Airway epithelial cell (primary cell): ENCODE results near the gene PGPEP1. TPM values are rescaled to one million over a fixed set of nuclear protein-coding genes. Genes with fewer than 3 reads are reported as not detected.

Source experiments
- total RNA-seq: library from RNA; depleted of rRNA; stranded (reverse); fragments of >200 nt; gene quantifications from 2 replicates; pipeline ENCODE4 v1.2.3, GENCODE V29; 2015

The PGPEP1 gene, protein sequence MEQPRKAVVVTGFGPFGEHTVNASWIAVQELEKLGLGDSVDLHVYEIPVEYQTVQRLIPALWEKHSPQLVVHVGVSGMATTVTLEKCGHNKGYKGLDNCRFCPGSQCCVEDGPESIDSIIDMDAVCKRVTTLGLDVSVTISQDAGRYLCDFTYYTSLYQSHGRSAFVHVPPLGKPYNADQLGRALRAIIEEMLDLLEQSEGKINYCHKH
- 1.3 and 3.0 TPM in 2 replicates for total RNA-seq

DNA sequence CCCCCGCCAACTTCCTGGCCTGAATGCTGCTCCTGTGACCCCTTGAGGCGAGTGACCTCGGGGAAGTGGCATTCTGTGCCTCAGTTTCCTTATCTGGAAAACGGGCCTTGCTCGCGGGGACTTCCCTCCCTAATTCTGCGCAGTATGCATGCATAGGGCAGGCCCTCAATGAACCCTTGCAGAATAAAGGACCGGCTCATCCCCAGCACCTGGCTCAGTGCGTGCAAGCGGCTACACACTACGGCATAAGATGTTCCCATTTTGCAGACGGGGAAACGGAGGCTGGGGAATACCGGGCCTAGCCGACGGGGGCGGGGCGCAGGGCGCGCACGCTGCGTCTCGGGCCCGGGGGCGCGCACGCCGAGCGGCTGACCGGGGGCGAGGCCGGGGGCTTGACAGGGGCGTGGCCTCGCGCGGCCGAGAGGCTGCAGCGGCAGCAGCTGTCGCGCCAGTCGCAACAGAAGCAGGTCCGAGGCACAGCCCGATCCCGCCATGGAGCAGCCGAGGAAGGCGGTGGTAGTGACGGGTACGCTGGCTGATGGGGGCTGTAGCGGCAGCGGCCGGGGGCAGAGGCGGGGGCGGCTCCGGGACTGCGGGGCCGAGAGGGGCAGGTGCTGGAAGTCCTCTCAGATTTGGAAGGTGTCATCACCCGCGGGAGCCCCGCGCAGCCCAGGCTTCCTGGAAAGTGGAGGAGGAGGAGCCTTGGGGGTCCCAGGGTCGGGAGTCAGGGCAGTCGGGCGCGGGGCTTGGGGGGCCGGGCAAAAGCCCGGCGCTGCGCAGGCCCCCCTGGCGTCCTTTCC is at the start of gene PGPEP1:
TSS of gene PGPEP1 (plus strand) at position 409 of the 800 bp plus-strand sequence. CDS start at position 493, 84 bp downstream.

DNA sequence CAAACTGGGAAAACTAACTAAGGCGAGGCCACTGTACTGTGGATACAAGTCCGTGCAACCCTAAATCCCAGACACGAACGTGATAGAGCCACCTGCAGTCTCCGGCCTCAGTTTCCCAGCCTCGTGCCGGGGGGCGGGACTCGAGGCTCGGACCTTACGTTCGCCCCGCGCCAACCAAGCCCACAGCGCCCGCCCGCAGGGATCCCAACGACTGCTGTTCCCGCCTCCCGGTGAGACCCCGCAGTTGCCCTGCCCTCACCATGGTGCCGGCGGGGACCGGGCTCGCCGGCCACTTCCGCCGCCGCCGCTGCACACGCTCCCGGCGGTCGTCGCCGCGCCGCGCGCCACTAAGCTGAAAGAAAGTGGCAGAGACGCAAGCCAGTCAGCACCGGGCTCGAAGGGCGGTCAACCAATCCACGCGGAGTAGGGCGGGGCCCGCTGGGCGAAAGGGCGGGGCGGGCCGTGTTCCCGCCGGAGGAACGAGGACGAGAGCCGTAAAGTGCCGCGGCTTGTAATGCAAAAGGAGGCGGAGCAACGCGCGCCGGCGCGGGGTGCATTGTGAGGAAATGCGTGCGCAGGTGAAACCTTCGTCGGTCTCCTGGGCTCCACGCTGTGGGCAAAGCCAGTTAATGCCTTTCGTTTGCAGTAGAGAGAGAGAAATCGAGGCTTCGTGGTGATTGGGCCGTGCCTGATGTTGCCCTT is 17.5 kb upstream of the PGPEP1 start, which contains the start of gene LSM4:
TSS of gene LSM4 (minus strand) at position 318 of the 702 bp plus-strand sequence. CDS start at position 262, 56 bp downstream.

DNA sequence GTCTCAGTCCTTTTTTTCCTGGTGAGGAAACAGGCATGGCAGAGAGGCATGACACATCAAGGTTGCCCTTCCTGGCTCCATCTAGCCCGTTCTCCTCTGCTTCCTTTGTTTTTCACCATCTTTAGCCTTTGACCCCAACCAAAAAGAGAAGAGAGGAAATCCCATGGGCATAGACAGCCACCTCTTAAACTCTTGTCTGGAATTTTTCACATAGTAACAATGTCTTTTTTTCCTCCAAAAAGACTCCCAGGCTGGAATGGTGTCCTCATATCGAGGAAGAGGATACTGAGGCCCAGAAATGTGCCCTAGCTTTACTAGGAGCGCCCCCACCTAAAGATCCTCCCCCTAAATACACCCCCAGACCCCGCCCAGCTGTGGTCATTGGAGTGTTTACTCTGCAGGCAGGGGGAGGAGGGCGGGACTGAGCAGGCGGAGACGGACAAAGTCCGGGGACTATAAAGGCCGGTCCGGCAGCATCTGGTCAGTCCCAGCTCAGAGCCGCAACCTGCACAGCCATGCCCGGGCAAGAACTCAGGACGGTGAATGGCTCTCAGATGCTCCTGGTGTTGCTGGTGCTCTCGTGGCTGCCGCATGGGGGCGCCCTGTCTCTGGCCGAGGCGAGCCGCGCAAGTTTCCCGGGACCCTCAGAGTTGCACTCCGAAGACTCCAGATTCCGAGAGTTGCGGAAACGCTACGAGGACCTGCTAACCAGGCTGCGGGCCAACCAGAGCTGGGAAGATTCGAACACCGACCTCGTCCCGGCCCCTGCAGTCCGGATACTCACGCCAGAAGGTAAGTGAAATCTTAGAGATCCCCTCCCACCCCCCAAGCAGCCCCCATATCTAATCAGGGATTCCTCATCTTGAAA is 45.5 kb downstream of the PGPEP1 start, which contains the start of gene GDF15:
TSS of gene GDF15 (plus strand) at position 484 of the 868 bp plus-strand sequence. CDS start at position 516, 32 bp downstream.

DNA sequence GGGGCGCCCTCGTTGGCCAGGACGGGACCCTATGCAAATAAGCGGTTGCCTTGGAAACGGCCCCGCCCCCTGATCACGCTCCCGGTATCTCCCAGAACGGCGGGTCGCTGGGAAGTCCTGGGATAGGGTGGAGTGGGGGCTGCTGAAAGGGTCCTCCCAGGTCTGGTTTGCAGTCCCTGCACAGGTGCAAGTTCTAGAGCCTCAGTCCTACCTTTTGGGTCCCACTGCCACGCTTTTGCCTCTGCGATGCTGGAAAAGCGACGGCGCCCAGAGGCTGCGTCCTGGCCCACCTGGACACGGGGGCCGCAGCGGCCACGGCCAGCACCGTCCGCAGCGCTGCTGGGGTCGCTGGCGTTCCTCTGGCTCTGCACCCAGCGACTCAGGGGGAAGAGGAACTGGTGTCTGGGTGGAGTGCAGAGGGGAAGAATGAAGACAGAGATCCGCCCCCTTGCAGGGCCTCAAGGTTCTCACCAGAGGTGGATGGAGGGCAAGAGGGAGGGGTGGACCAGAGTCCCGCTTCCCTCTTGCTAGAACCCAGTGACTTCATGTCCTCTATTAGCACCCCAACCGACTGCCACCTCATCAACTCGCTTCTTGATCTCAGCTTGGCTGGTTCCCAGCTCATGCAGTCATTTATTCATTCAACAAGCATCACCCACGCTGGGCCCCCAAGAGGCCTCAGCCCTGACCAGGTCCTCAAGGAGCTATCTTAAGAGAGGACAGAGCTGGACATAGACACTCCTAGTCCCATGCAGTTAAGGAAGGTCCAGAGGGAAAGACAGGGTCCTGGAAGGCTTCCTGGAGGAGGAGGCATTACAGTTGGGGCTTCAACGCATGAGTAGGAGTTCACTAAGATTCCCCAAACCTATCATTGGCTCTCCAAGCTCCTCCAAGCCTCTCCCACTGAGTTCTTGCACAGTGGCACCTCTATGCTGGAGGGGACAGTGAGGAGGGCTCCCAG is 57.1 kb downstream of the PGPEP1 start, which contains the start of gene LRRC25:
TSS of gene LRRC25 (minus strand) at position 381 of the 961 bp plus-strand sequence. CDS start 659 bp downstream, outside the sequence.

DNA sequence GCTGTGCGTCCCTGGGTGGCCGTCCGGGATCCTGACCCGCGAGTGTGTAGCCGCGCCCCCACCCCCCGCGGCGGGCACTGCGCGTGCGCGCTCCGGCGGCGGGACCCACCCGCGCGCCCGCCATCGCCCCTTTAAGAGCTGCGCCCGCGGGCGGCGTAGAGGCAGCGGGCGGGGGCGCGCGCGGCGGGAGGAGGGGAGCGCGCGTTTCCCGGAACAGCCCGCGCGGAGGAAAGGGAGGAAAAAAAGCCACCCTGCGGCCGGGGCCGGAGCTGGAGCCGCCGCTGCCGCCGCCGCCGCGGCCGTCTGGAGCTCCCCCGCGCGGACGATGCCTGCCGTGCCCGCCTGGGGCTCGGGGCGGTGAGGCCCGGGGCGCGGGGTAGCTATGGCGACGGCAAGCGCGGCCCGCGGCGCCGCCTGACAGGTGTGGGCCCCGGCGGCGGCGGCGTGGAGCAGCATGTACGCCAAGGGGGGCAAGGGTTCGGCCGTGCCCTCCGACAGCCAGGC is 78.8 kb downstream of the PGPEP1 start, which contains the start of gene SSBP4:
TSS of gene SSBP4 (plus strand) at position 204 of the 504 bp plus-strand sequence. CDS start at position 455, 251 bp downstream.

Other genes starting within 250 kb of the PGPEP1 start
- gene MAST3, start 242.8 kb upstream of the PGPEP1 start, total RNA-seq: 2.5 and 4.4 TPM in 2 replicates
- 25.1 and 44.8 TPM in 2 replicates for gene PIK3R2, start 187.4 kb upstream of the PGPEP1 start, total RNA-seq
- gene IFI30, start 166.8 kb upstream of the PGPEP1 start, total RNA-seq: 9.2 and 15.6 TPM in 2 replicates
- 33.0 and 51.6 TPM in 2 replicates for gene MPV17L2, start 147.4 kb upstream of the PGPEP1 start, total RNA-seq
- 1.4 TPM in 2 replicates for gene RAB3A, start 136.6 kb upstream of the PGPEP1 start, total RNA-seq
- gene PDE4C, start 114.2 kb upstream of the PGPEP1 start, total RNA-seq: not detected in 2 replicates
- not detected in 2 replicates for gene IQCN, start 66.1 kb upstream of the PGPEP1 start, total RNA-seq
- 117 and 146 TPM in 2 replicates for gene JUND, start 59.0 kb upstream of the PGPEP1 start, total RNA-seq
- gene LSM4, start 17.5 kb upstream of the PGPEP1 start, total RNA-seq: 484 and 512 TPM in 2 replicates
- gene GDF15, start 45.6 kb downstream of the PGPEP1 start, total RNA-seq: 19.5 and 29.4 TPM in 2 replicates
- gene LRRC25, start 57.0 kb downstream of the PGPEP1 start, total RNA-seq: not detected in 2 replicates
- 58.3 and 63.1 TPM in 2 replicates for gene SSBP4, start 78.8 kb downstream of the PGPEP1 start, total RNA-seq
- gene ISYNA1, start 97.5 kb downstream of the PGPEP1 start, total RNA-seq: 26.8 and 44.0 TPM in 2 replicates
- gene ELL, start 181.5 kb downstream of the PGPEP1 start, total RNA-seq: 12.5 and 16.2 TPM in 2 replicates
- 364 and 413 TPM in 2 replicates for gene FKBP8, start 203.0 kb downstream of the PGPEP1 start, total RNA-seq
- 105 and 162 TPM in 2 replicates for gene KXD1, start 217.3 kb downstream of the PGPEP1 start, total RNA-seq
- 1,269 and 1,304 TPM in 2 replicates for gene UBA52, start 231.3 kb downstream of the PGPEP1 start, total RNA-seq
- 143 and 194 TPM in 2 replicates for gene REX1BD, start 248.2 kb downstream of the PGPEP1 start, total RNA-seq